HepG2 (cell line): ENCODE data around the gene C3orf18.
A peak's percentile ranks its signal among the peaks of the same experiment; 100 is the strongest.

Experiments
- HOXA3 ChIP-seq: sonication (generic); formaldehyde crosslinking; IDR thresholded peaks from 2 replicates; pipeline ENCODE4 v1.5.0; 2020; ENCODE audit warnings: missing genetic modification reagents
- MAF1 ChIP-seq: sonication (generic); formaldehyde crosslinking; IDR thresholded peaks from 2 replicates; pipeline ENCODE4 v1.5.0; 2020; ENCODE audit warnings: missing genetic modification reagents, borderline replicate concordance
- MXI1 ChIP-seq: IDR thresholded peaks from 3 replicates; pipeline ENCODE4 v1.6.1; 2012; ENCODE audit warnings: low read depth, low read length, inconsistent platforms, borderline replicate concordance
- POLR2A ChIP-seq, 2 experiments: IDR thresholded peaks; 2 replicates each; pipeline ENCODE4 v1.6.1; 2011; ENCODE audit warnings: low read depth in 2 of 2, low read length in 2 of 2, mild to moderate bottlenecking in 1 of 2, moderate library complexity in 1 of 2; ENCODE audit not compliant: insufficient read depth in 1 of 2
- ZMAT3 ChIP-seq: sonication (generic); formaldehyde crosslinking; conservative IDR thresholded peaks from 2 replicates; pipeline ENCODE4 v1.7.0; 2021; ENCODE audit warnings: missing genetic modification reagents

DNA sequence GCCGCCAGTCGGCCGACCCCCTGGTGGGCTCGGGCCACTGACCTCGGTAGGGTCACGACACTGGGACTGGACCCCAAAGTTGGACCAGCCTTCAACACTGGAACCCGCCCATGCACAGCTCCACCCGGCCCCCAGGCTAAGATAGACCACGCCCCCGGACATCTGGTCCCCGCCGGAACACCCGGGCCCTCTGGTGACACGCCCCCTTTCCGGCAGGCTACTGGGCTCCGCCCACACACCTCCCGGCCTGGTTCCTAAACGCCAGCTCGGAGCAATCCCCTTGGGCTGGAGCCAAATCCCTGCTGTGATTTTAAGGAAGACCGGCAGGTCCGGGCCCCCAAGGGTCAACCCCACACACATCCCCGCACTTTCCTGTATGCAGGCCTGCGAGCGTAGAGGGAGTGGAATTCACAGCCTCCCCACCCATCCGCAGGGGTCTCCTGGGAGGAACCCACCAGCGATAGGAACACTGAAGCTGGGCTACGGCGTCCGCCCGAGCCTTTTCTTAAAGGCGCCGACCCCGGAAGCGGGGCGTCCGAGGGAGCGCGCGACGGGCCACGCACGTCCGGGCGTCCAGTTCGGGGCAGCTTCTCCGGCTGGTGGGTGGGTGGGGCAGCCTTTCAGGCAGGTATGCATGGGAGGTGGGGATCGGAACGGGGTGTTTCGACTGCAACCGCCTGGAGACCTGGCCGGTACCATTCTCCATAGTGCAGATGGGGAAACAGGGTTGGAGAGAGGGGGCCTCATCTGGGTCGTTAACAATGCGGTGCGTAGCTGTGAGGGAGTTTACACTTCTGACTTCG is 1.6 kb upstream of the C3orf18 start, which contains the start of gene HEMK1:
- TF ChIP-seq ZMAT3 (CRISPR knock-in tag), result no peak
- TF ChIP-seq POLR2A (IDR thresholded peaks at IDR 0.05; ENCODE audit: insufficient read depth in 1 of 2, low read depth in 2 of 2, low read length in 2 of 2), result no peak; a peak in 2 of 4 replicates
- peak; percentile 74; the same call in 1 of the 3 replicates for TF ChIP-seq MXI1
- peak; percentile 89; the same call in 1 of the 2 replicates for TF ChIP-seq HOXA3 (CRISPR knock-in tag)
- TF ChIP-seq MAF1 (CRISPR knock-in tag), result no peak
